Left ventricle myocardium superior (tissue), 1 donor: Measurements from ENCODE around the gene RCL1. TPM values are rescaled to one million over a fixed set of nuclear protein-coding genes. Genes with fewer than 3 reads are reported as not detected.
"Not testable (repeated sequence)": the region's sequence is repeated elsewhere in the genome, so short reads cannot be mapped to it uniquely, and the experiment has no call there.

Source experiments
- ATAC-seq: fragments of 200-7000 bp; cut with Tn5 transposase; one replicate; pipeline ENCODE4 v1.9.1; 2020; ENCODE audit warnings: mild to moderate bottlenecking, moderate library complexity
- DNase-seq: peaks from one replicate; pipeline ENCODE4 v3.0.0-alpha.2; 2020
- intact Hi-C: fragments of 100-400 bp; cut with micrococcal nuclease; formaldehyde crosslinking; loops from one replicate; pipeline ENCODE4 v1.11.0; 2022
- total RNA-seq: library from RNA; stranded (reverse); fragmentation: NEBNext Ultra II Directional; extraction: Animal tissue kit (Norgen Biotek cat#: 25700); gene quantifications from one replicate; pipeline ENCODE4 v1.2.1, GENCODE V29; 2021
- donor health status: DM: no; HTN: yes; CAD: no; lungs with severe emphysema.

The RCL1 gene
- total RNA-seq, 1 donor from 2014 or later = 4.7 TPM

DNA sequence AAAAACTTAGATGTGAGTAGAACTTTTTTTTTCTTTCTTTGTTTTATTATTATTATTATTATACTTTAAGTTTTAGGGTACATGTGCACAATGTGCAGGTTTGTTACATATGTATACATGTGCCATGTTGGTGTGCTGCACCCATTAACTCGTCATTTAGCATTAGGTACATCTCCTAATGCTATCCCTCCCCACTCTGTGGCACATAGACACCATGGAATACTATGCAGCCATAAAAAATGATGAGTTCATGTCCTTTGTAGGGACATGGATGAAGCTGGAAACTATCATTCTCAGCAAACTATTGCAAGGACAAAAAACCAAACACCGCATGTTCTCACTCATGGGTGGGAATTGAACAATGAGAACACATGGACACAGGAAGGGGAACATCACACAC lies 17.8 kb upstream of the RCL1 start:
- intact Hi-C loops, DNase-seq, ATAC-seq: not testable (repeated sequence)

- ATAC-seq (no peak), DNase-seq (no peak)
- intact Hi-C loops = no loop called here
These were observed 12.1 kb upstream of the RCL1 start for GRCh38 chr9:4780651-4781050.

DNA sequence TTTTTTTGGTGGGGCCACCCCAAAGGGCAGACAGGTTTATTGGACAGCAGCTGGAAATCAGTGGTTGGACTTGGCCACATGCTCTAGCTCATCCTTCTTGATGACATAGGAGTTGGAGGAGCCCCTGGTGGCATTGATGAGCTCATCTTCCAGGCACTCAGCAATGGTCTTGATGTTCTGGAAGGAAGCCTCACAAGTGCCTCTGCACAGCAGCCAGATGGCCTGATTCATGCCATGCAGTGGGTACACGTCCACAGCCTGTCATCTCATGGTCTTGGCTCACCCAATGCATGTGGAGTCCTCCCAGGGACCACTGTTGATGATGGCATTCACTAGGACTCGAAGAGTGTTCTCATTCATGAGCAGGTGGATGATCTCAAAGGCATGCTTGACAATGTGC lies 11.3 kb upstream of the RCL1 start:
- intact Hi-C loops = no loop called here
- no peak for DNase-seq
- no peak for ATAC-seq

GRCh38 chr9:4783191-4783590 lies 9.6 kb upstream of the RCL1 start:
- DNase-seq, ATAC-seq, intact Hi-C loops: not testable (repeated sequence)

DNA sequence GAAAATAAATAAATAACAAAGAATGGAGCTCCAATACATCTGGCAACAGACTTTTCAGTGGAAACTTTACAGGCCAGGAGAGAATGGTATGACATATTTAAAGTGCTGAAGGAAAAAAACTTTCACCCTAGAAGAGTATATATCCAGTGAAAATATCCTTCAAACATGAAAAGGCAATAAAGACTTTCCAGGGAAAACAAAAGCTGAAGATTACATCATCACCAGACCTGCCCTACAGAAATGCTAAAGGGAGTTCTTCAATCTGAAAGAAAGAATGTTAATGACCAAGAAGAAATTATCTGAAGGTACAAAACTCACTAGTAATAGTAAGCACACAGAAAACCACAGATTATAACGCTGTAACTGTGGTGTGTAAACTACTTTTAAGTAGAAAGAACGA lies 8.3 kb upstream of the RCL1 start:
- no peak for DNase-seq
- intact Hi-C loops = no loop called here
- no peak for ATAC-seq

DNA sequence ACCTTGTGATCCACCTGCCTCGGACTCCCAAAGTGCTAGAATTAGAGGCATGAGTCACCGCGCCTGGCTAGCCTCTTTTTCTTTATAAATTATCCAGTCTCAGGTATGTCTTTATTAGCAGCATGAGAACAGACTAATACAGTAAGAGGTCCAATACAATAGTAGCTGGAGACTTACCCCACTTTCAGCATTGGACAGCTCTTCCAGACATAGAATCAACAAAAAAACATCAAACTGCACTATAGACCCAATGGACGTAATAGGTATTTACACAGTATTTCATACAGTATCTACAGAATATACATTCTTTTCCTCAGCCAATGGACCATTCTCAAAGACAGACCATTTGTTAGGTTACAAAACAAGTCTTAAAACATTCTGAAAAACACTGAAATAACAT lies 6.1 kb upstream of the RCL1 start:
- intact Hi-C loops = no loop called here
- ATAC-seq = no peak
- no peak for DNase-seq

GRCh38 chr9:4787876-4788275 lies 4.9 kb upstream of the RCL1 start:
- DNase-seq = no peak
- intact Hi-C loops = no loop called here
- ATAC-seq = no peak

- DNase-seq (no peak), ATAC-seq (no peak)
- intact Hi-C loops = no loop called here
These were observed 4.0 kb upstream of the RCL1 start for GRCh38 chr9:4788703-4789102.

DNA sequence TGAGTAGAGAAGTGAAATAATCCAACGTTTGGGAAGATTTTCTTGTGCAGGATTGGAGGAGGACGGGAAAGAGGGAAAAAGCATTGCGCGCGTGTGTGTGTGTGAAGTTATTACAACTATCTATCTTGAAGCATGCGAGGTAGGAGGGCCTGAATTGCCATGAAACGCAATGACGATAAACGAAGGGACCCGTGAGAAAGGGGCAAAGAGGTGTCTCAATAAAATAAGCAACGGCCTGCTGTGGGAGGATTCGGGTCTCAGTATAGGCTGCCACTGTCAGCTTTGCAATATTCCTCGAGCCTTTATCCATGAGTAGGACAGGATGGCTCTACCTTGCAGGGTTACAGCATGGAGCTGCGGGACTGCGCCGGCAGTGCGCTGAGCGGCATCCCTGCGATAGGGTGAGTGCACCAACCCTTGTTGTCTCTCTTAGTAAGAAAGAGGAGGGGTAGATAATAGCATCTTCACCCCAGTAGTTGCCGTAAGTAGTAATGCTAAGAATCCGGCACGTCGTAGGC lies 631 bp upstream of the RCL1 start:
- intact Hi-C loops = no loop called here
- DNase-seq = no peak
- peak; percentile 40 for ATAC-seq

DNA sequence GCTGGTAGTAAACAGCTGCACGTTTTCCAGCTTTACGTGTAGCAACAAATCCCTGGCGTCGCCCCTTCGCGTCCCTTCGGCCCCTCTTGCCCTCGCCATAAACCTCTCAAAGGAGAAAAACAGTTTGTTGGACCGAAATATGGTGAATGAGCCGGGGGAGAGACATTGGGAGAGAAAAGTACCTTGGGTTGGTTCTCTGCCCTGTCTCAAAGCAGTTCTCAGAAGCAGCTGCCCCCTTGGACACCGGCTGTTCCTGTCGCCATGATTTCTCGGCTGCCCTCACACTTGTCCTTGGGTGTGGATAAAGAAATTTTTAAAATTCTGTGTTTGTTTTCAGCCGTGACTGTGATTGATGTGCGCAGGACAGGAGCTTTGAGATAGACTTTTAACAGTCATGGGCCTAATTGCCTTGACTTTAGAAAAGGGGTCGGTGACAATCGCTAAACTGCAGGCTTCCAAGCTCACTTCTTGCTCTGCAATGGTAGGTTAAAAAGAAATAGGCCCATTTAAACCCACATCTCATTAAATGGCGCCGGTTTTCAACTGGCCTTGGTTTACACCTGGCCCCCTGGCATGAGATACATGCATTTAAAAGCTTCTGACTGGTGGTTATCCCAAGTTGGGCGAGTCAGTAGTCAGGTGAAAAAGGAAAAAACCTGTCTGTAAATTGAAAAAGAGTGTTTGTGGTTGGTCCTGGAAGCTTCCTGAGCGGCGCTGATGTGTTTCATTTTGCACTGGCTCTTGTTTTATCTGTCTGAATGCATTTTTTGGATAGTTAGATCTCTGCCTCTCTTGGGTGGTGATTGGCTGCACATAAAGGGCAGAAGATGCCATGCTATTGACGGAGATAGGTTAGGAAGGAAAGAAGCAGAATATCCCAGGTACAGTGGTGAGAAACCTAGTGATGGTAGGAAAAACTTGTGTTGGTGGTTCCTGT lies 983 bp downstream of the RCL1 start:
- intact Hi-C loops = no loop called here
- ATAC-seq = no peak

GRCh38 chr9:4794691-4795090 lies 1.9 kb downstream of the RCL1 start:
- DNase-seq = no peak
- no peak for ATAC-seq
- intact Hi-C loops = no loop called here

More for the DNA sequence above, 983 bp downstream of the RCL1 start:
- DNase-seq = no peak

GRCh38 chr9:4795108-4795507 lies 2.4 kb downstream of the RCL1 start:
- intact Hi-C loops, ATAC-seq, DNase-seq: not testable (repeated sequence)

DNA sequence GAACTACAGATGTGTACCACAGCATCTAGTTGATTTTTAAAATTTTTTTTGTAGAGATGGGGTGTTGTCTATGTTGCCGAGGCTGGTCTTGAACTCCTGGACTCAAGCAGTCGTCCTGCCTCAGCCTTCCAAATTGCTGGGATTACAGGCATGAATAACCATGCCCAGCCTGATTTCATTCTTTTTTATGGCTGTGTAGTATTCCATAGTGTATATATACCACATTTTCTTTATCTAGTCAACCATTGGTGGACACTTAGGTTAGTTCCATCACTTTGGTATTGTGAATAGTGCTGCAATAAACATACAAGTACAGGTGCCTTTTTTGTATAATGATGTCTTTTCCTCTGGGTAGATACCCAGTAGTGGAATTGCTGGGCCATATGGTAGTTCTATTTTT lies 3.8 kb downstream of the RCL1 start:
- no peak for DNase-seq
- intact Hi-C loops = no loop called here
- ATAC-seq = no peak

GRCh38 chr9:4796988-4797853 lies 4.5 kb downstream of the RCL1 start:
- intact Hi-C loops = no loop called here
- ATAC-seq = no peak
- no peak for DNase-seq

DNA sequence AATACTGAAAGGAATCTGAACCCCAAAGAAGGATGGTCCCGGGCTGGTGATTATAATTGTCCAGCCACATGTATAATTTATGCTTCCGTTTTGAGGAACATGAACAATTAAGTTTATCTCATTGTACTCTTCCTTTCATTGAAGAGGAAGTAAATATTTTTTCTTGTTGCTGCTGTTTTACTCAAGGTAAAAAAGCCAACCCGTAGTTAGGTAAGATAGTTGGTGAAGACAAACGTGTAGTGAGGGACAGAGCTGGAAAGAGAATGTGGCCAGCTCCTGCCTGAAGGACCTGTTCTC lies 5.1 kb downstream of the RCL1 start:
- intact Hi-C loops = no loop called here
- ATAC-seq = no peak

GRCh38 chr9:4798281-4799032 lies 5.7 kb downstream of the RCL1 start:
- intact Hi-C loops = no loop called here
- peak; percentile 9 for ATAC-seq

More for the DNA sequence above, 5.1 kb downstream of the RCL1 start:
- no peak for DNase-seq

GRCh38 chr9:4799033-4799430 lies 6.3 kb downstream of the RCL1 start:
- ATAC-seq = no peak
- no peak for DNase-seq
- intact Hi-C loops = no loop called here

More at GRCh38 chr9:4798281-4799032, 5.7 kb downstream of the RCL1 start:
- DNase-seq = no peak

- ATAC-seq (no peak), DNase-seq (no peak)
- intact Hi-C loops = no loop called here
These were observed 7.0 kb downstream of the RCL1 start for GRCh38 chr9:4799775-4800174.

DNA sequence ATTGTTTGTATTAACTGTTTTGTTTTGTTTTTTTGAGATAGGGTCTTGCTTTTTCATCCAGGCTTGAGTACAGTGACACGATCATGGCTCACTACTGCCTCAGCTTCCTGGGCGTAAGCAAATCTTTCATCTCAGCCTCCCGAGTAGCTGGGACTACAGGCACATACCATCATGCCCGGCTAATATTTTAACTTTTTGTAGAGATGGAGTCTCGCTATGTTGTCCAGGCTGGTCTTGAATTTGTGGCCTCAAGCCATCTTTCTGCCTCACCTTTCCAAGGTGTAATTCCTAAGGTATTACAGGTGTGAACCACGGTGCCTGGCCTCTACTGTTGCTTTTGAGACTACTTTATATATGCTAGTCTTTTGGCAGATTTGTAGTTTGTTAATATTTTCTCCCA lies 8.4 kb downstream of the RCL1 start:
- intact Hi-C loops = no loop called here
- ATAC-seq (no peak), DNase-seq (no peak)
